Effector memory CD8-positive, alpha-beta T cell (primary cell): ENCODE data around the gene OGG1.
"Not testable (repeated sequence)": the region's sequence is repeated elsewhere in the genome, so short reads cannot be mapped to it uniquely, and the experiment has no call there.

ENCODE experiments used
- ATAC-seq: fragments of 150-1000 bp; cut with Tn5 transposase; replicated peaks from 2 replicates; pipeline ENCODE4 v1.10.0; 2021; ENCODE audit warnings: mild to moderate bottlenecking, moderate library complexity
- DNase-seq, 3 experiments: peaks; one replicate each; pipeline ENCODE4 v3.0.0; 2021
- H3K27ac Mint-ChIP-seq, 2 donors: one replicate each; pipeline ENCODE4 v1.8.0; 2022; ENCODE audit warnings: mild to moderate bottlenecking in 2 of 2, mixed read lengths in 2 of 2, moderate library complexity in 2 of 2
- H3K27me3 Mint-ChIP-seq, 2 donors: one replicate each; pipeline ENCODE4 v1.8.0; 2022; ENCODE audit warnings: mixed read lengths in 2 of 2
- H3K36me3 Mint-ChIP-seq: one replicate; pipeline ENCODE4 v1.8.0; 2022; ENCODE audit warnings: mild to moderate bottlenecking, moderate library complexity, mixed read lengths; ENCODE audit not compliant: insufficient read depth
- H3K4me1 Mint-ChIP-seq, 2 donors: one replicate each; pipeline ENCODE4 v1.8.0; 2022; ENCODE audit warnings: low read depth in 2 of 2, mixed read lengths in 2 of 2
- H3K4me3 Mint-ChIP-seq, 2 donors: one replicate each; pipeline ENCODE4 v1.8.0; 2022; ENCODE audit warnings: mild to moderate bottlenecking in 2 of 2, mixed read lengths in 2 of 2, moderate library complexity in 2 of 2
- H3K9me3 Mint-ChIP-seq, 2 donors: one replicate each; pipeline ENCODE4 v1.8.0; 2022; ENCODE audit warnings: mixed read lengths in 2 of 2

OGG1 gene

GRCh38 chr3:9760779-9761505, 11.2 kb downstream of the OGG1 start:
- H3K36me3 Mint-ChIP-seq: peaks cover 8% of the 10 kb centered on the region
- H3K27me3 Mint-ChIP-seq: no peaks in the 10 kb centered on the region
- H3K4me1 Mint-ChIP-seq: no peaks in the 10 kb centered on the region
- ATAC-seq: no peak
- H3K9me3 Mint-ChIP-seq: no peaks in the 10 kb centered on the region
- H3K27ac Mint-ChIP-seq: peak overlapping the region in 1 of 2 donors; percentile 52
- no peak for DNase-seq
- no peak overlapping the region for H3K4me3 Mint-ChIP-seq

GRCh38 chr3:9761919-9762318, 12.2 kb downstream of the OGG1 start:
- no peak overlapping the region for H3K27ac Mint-ChIP-seq
- no peaks in the 10 kb centered on the region for H3K9me3 Mint-ChIP-seq
- DNase-seq (no peak), ATAC-seq (no peak)
- H3K27me3 Mint-ChIP-seq: no peaks in the 10 kb centered on the region
- H3K4me1 Mint-ChIP-seq: peaks cover 2 to 3% of the 10 kb centered on the region in 2 donors
- H3K36me3 Mint-ChIP-seq: peaks cover 4% of the 10 kb centered on the region
- no peak overlapping the region for H3K4me3 Mint-ChIP-seq

- peaks cover 4% of the 10 kb centered on the region for H3K36me3 Mint-ChIP-seq
- DNase-seq (no peak), ATAC-seq (no peak)
- H3K4me3 Mint-ChIP-seq: no peak overlapping the region
- no peaks in the 10 kb centered on the region for H3K9me3 Mint-ChIP-seq
- H3K27ac Mint-ChIP-seq: no peak overlapping the region
- peaks cover 6 to 8% of the 10 kb centered on the region in 2 donors for H3K4me1 Mint-ChIP-seq
- H3K27me3 Mint-ChIP-seq: no peaks in the 10 kb centered on the region
Observed at GRCh38 chr3:9762871-9763270, 13.1 kb downstream of the OGG1 start.

- H3K9me3 Mint-ChIP-seq: no peaks in the 10 kb centered on the region
- DNase-seq (no peak), ATAC-seq (no peak)
- H3K27ac Mint-ChIP-seq: peak overlapping the region in 1 of 2 donors; percentile 70
- H3K27me3 Mint-ChIP-seq: no peaks in the 10 kb centered on the region
- peaks cover 3% of the 10 kb centered on the region for H3K36me3 Mint-ChIP-seq
- no peak overlapping the region for H3K4me3 Mint-ChIP-seq
- H3K4me1 Mint-ChIP-seq: peaks cover 21 to 23% of the 10 kb centered on the region in 2 donors
Observed at GRCh38 chr3:9765865-9766264, 16.1 kb downstream of the OGG1 start.

- H3K36me3 Mint-ChIP-seq: peaks cover 3% of the 10 kb centered on the region
- no peaks in the 10 kb centered on the region for H3K9me3 Mint-ChIP-seq
- H3K27me3 Mint-ChIP-seq: no peaks in the 10 kb centered on the region
- peaks cover 21 to 23% of the 10 kb centered on the region in 2 donors for H3K4me1 Mint-ChIP-seq
- no peak for DNase-seq
- ATAC-seq: no peak
- peak overlapping the region; percentile 70 to 75 for H3K27ac Mint-ChIP-seq
- peak overlapping the region; percentile 4 for H3K4me3 Mint-ChIP-seq
Observed at GRCh38 chr3:9767418-9767817, 17.7 kb downstream of the OGG1 start.

GRCh38 chr3:9768141-9768775, 18.5 kb downstream of the OGG1 start:
- ATAC-seq (no peak), DNase-seq (no peak)
- Mint-ChIP-seq H3K4me3 (peak overlapping the region; percentile 4 to 44), H3K27me3 (no peaks in the 10 kb centered on the region), H3K27ac (peak overlapping the region; percentile 70 to 75), H3K9me3 (no peaks in the 10 kb centered on the region), H3K4me1 (peaks cover 21 to 23% of the 10 kb centered on the region in 2 donors), H3K36me3 (peaks cover 3% of the 10 kb centered on the region)

GRCh38 chr3:9769012-9769411, 19.3 kb downstream of the OGG1 start:
- DNase-seq (no peak), ATAC-seq (no peak)
- H3K27ac Mint-ChIP-seq: peak overlapping the region; percentile 2 to 75
- H3K4me1 Mint-ChIP-seq: peaks cover 21 to 23% of the 10 kb centered on the region in 2 donors
- no peaks in the 10 kb centered on the region for H3K9me3 Mint-ChIP-seq
- peaks cover 3% of the 10 kb centered on the region for H3K36me3 Mint-ChIP-seq
- H3K27me3 Mint-ChIP-seq: no peaks in the 10 kb centered on the region
- H3K4me3 Mint-ChIP-seq: peak overlapping the region; percentile 44 to 47

GRCh38 chr3:9769426-9770275, 19.9 kb downstream of the OGG1 start, which contains the start of gene CAMK1:
CAMK1 (minus strand) TSS chr3:9769947; CDS start chr3:9767749, 2,198 bp downstream.
- DNase-seq (peak; percentile 28 to 47 (median 37)), ATAC-seq (peak; percentile 97)
- Mint-ChIP-seq H3K27me3 (no peaks in the 10 kb centered on the region), H3K27ac (peak within 1 kb of the TSS; percentile 2 to 75), H3K36me3 (peaks cover 3% of the 10 kb centered on the region), H3K9me3 (no peaks in the 10 kb centered on the region), H3K4me1 (peaks cover 21 to 23% of the 10 kb centered on the region in 2 donors), H3K4me3 (peak within 1 kb of the TSS; percentile 44 to 47)

GRCh38 chr3:9770276-9770812, 20.6 kb downstream of the OGG1 start:
- Mint-ChIP-seq H3K9me3 (no peaks in the 10 kb centered on the region), H3K27me3 (no peaks in the 10 kb centered on the region), H3K4me1 (peaks cover 21 to 23% of the 10 kb centered on the region in 2 donors), H3K36me3 (peaks cover 3% of the 10 kb centered on the region), H3K27ac (peak overlapping the region in 1 of 2 donors; percentile 73), H3K4me3 (peak overlapping the region; percentile 44 to 47)
- ATAC-seq: no peak
- DNase-seq: no peak

- Mint-ChIP-seq H3K4me1 (peaks cover 21 to 23% of the 10 kb centered on the region in 2 donors), H3K27ac (peak overlapping the region in 1 of 2 donors; percentile 74), H3K4me3 (peak overlapping the region; percentile 40 to 44)
- DNase-seq, H3K9me3 Mint-ChIP-seq, H3K27me3 Mint-ChIP-seq, ATAC-seq, H3K36me3 Mint-ChIP-seq: not testable (repeated sequence)
Observed at GRCh38 chr3:9771007-9771406, 21.3 kb downstream of the OGG1 start.

- DNase-seq (no peak), ATAC-seq (no peak)
- no peaks in the 10 kb centered on the region for H3K27me3 Mint-ChIP-seq
- H3K9me3 Mint-ChIP-seq: no peaks in the 10 kb centered on the region
- H3K36me3 Mint-ChIP-seq: peaks cover 4% of the 10 kb centered on the region
- no peak overlapping the region for H3K27ac Mint-ChIP-seq
- no peak overlapping the region for H3K4me3 Mint-ChIP-seq
- H3K4me1 Mint-ChIP-seq: peaks cover 26 to 36% of the 10 kb centered on the region in 2 donors
Observed at GRCh38 chr3:9776896-9777693, 27.3 kb downstream of the OGG1 start.

- Mint-ChIP-seq H3K36me3 (peaks cover 4% of the 10 kb centered on the region), H3K4me3 (no peak overlapping the region), H3K27ac (no peak overlapping the region), H3K9me3 (no peaks in the 10 kb centered on the region), H3K27me3 (no peaks in the 10 kb centered on the region), H3K4me1 (peaks cover 31 to 40% of the 10 kb centered on the region in 2 donors)
- ATAC-seq (no peak), DNase-seq (no peak)
Observed at GRCh38 chr3:9777694-9778021, 27.9 kb downstream of the OGG1 start.
